Bronchial epithelial cell (primary cell): ENCODE measurements around the gene RDH12. TPM values are rescaled to one million over a fixed set of nuclear protein-coding genes. Genes with fewer than 3 reads are reported as not detected.
"Not testable (repeated sequence)": the region's sequence is repeated elsewhere in the genome, so short reads cannot be mapped to it uniquely, and the experiment has no call there.

ENCODE experiments used
- DNase-seq: peaks from one replicate; pipeline ENCODE4 v3.0.0-alpha.2; 2010; ENCODE audit warnings: low read depth
- FAIRE-seq: peaks from 2 replicates; lab custom pipeline; 2011; peaks lifted over from hg19 to GRCh38; lab: Jason Lieb, UNC
- H3K27me3 ChIP-seq: 2 replicates; pipeline ENCODE4 v1.5.1; 2011; ENCODE audit warnings: low read length; ENCODE audit not compliant: control insufficient read depth, insufficient read depth
- H3K36me3 ChIP-seq: 2 replicates; pipeline ENCODE4 v1.5.1; 2011; ENCODE audit warnings: low read length; ENCODE audit not compliant: control insufficient read depth, insufficient read depth
- H3K4me3 ChIP-seq: 2 replicates; pipeline ENCODE4 v1.5.1; 2011; ENCODE audit warnings: mild to moderate bottlenecking, low read depth, low read length, control low read depth
- CTCF ChIP-seq: IDR thresholded peaks from 2 replicates; pipeline ENCODE4 v1.5.1; 2011; ENCODE audit warnings: mild to moderate bottlenecking, moderate library complexity, low read length, control low read depth, inconsistent platforms; ENCODE audit not compliant: insufficient read depth, severe bottlenecking
- total RNA-seq: library from RNA; depleted of rRNA; stranded (reverse); fragments of >200 nt; gene quantifications from 2 replicates; pipeline ENCODE4 v1.2.1, GENCODE V29; 2014

Gene RDH12
- total RNA-seq, 1 donor from 2014 or later, result 1.3 TPM

- FAIRE-seq, result no peak
- peak; percentile 86 for DNase-seq
- TF ChIP-seq CTCF, result no peak
Observed at GRCh38 chr14:67705211-67705610, 3.5 kb downstream of the RDH12 start.

GRCh38 chr14:67709346-67709745 is 7.7 kb downstream of the RDH12 start:
- FAIRE-seq, H3K4me3 ChIP-seq, H3K27me3 ChIP-seq, DNase-seq, H3K36me3 ChIP-seq: not testable (repeated sequence)

More at GRCh38 chr14:67705211-67705610, 3.5 kb downstream of the RDH12 start:
- H3K27me3 ChIP-seq, result no peaks in the 10 kb centered on the region
- no peak overlapping the region for H3K4me3 ChIP-seq
- no peaks in the 10 kb centered on the region for H3K36me3 ChIP-seq

- not testable (repeated sequence) for H3K36me3 ChIP-seq, DNase-seq, FAIRE-seq, H3K27me3 ChIP-seq, H3K4me3 ChIP-seq
Observed at GRCh38 chr14:67709796-67710195, 8.1 kb downstream of the RDH12 start.

- no peak for TF ChIP-seq CTCF
- FAIRE-seq (no peak), DNase-seq (no peak)
- no peaks in the 10 kb centered on the region for H3K36me3 ChIP-seq
- H3K4me3 ChIP-seq, result no peak overlapping the region
- no peaks in the 10 kb centered on the region for H3K27me3 ChIP-seq
Observed at GRCh38 chr14:67710209-67710608, 8.5 kb downstream of the RDH12 start.

- Histone ChIP-seq H3K36me3 (no peaks in the 10 kb centered on the region), H3K4me3 (no peak overlapping the region), H3K27me3 (peaks cover 2% of the 10 kb centered on the region)
- DNase-seq (no peak), FAIRE-seq (no peak)
- TF ChIP-seq CTCF, result no peak
Observed at GRCh38 chr14:67717048-67717447, 15.4 kb downstream of the RDH12 start.

GRCh38 chr14:67718265-67718664 is 16.6 kb downstream of the RDH12 start:
- no peak for DNase-seq
- Histone ChIP-seq H3K27me3 (peaks cover 2% of the 10 kb centered on the region), H3K36me3 (no peaks in the 10 kb centered on the region), H3K4me3 (no peak overlapping the region)
- TF ChIP-seq CTCF, result no peak
- FAIRE-seq, result peak; percentile 70

- FAIRE-seq, H3K36me3 ChIP-seq, H3K27me3 ChIP-seq, DNase-seq, H3K4me3 ChIP-seq: not testable (repeated sequence)
Observed at GRCh38 chr14:67719385-67719784, 17.7 kb downstream of the RDH12 start.
